NCI-H2107 (cell line): ENCODE measurements around the gene GATC.

Source experiments
- DNase-seq: peaks from one replicate; lab custom pipeline; 2025; lab: John Stamatoyannopoulos, UW

Gene GATC

GRCh38 chr12:120497524-120498150 is 51.4 kb downstream of the GATC start:
- DNase-seq, result no peak

- no peak for DNase-seq
Measured at GRCh38 chr12:120498870-120499515, 52.7 kb downstream of the GATC start.

- DNase-seq, result no peak
Measured at GRCh38 chr12:120500581-120500980, 54.3 kb downstream of the GATC start.

- DNase-seq, result no peak
Measured at GRCh38 chr12:120504587-120504986, 58.3 kb downstream of the GATC start.

GRCh38 chr12:120508537-120508936 is 62.3 kb downstream of the GATC start:
- DNase-seq, result no peak
